ENCODE data around the gene ALK.

GRCh38 chr2:29223851-29224692 lies 697.3 kb downstream of the ALK start:
- no peak for TF ChIP-seq POLR2A (IDR thresholded peaks at IDR 0.05)
- TF ChIP-seq CTCF (IDR thresholded peaks at IDR 0.05) = no peak
